H9 (cell line): ENCODE data around the gene TTLL12. TPM values are rescaled to one million over a fixed set of nuclear protein-coding genes. Genes with fewer than 3 reads are reported as not detected.

ENCODE experiments used
- DNase-seq: peaks from one replicate; pipeline ENCODE4 v3.0.0-alpha.2; 2017
- H2AFZ ChIP-seq: one replicate; pipeline ENCODE4 v1.6.1; 2013; ENCODE audit warnings: mild to moderate bottlenecking, low read length, control low read depth, moderate library complexity
- H2AK5ac ChIP-seq: 2 replicates; pipeline ENCODE4 v1.6.1; 2013; ENCODE audit warnings: low read length, control low read depth, mixed read lengths; ENCODE audit not compliant: insufficient read length
- H2BK120ac ChIP-seq: one replicate; pipeline ENCODE4 v1.6.1; 2013; ENCODE audit warnings: low read depth, mild to moderate bottlenecking, low read length, control low read depth, inconsistent platforms; ENCODE audit not compliant: poor library complexity, severe bottlenecking
- H2BK12ac ChIP-seq: 2 replicates; pipeline ENCODE4 v1.6.1; 2013; ENCODE audit warnings: low read length, control low read depth, mixed read lengths, low read depth; ENCODE audit not compliant: insufficient read length
- H2BK15ac ChIP-seq: 2 replicates; pipeline ENCODE4 v1.6.1; 2013; ENCODE audit warnings: low read depth, low read length, control low read depth
- H2BK20ac ChIP-seq: one replicate; pipeline ENCODE4 v1.6.1; 2013; ENCODE audit warnings: low read depth, mild to moderate bottlenecking, low read length, control low read depth, inconsistent platforms; ENCODE audit not compliant: poor library complexity, severe bottlenecking
- H2BK5ac ChIP-seq: 2 replicates; pipeline ENCODE4 v1.6.1; 2013; ENCODE audit warnings: low read length, control low read depth, mixed read lengths; ENCODE audit not compliant: insufficient read length
- H3K14ac ChIP-seq: 2 replicates; pipeline ENCODE4 v1.6.1; 2013; ENCODE audit warnings: low read length, control low read depth; ENCODE audit not compliant: insufficient read depth
- H3K18ac ChIP-seq: 2 replicates; pipeline ENCODE4 v1.6.1; 2013; ENCODE audit warnings: low read depth, mild to moderate bottlenecking, mixed read lengths, low read length, control low read depth; ENCODE audit not compliant: insufficient read length
- H3K23ac ChIP-seq: 2 replicates; pipeline ENCODE4 v1.6.1; 2013; ENCODE audit warnings: low read length, control low read depth, mixed read lengths, low read depth; ENCODE audit not compliant: insufficient read length
- H3K23me2 ChIP-seq: 2 replicates; pipeline ENCODE4 v1.6.1; 2013; ENCODE audit warnings: low read depth, mild to moderate bottlenecking, mixed read lengths, low read length, control low read depth; ENCODE audit not compliant: insufficient read length, poor library complexity, severe bottlenecking
- H3K27ac ChIP-seq: 2 replicates; pipeline ENCODE4 v1.5.1; 2013; ENCODE audit warnings: low read length, control low read depth, mixed read lengths, low read depth; ENCODE audit not compliant: insufficient read length
- H3K27me3 ChIP-seq: 2 replicates; pipeline ENCODE4 v1.6.1; 2013; ENCODE audit warnings: low read length, control low read depth, inconsistent platforms; ENCODE audit not compliant: insufficient read depth
- H3K4ac ChIP-seq: 2 replicates; pipeline ENCODE4 v1.6.1; 2013; ENCODE audit warnings: low read depth, mild to moderate bottlenecking, control low read depth, inconsistent platforms, low read length, moderate library complexity
- H3K4me1 ChIP-seq: 2 replicates; pipeline ENCODE4 v1.6.1; 2013; ENCODE audit warnings: low read length, control low read depth, inconsistent platforms; ENCODE audit not compliant: insufficient read depth
- H3K4me2 ChIP-seq: 2 replicates; pipeline ENCODE4 v1.6.1; 2013; ENCODE audit warnings: low read length, control low read depth, mixed read lengths; ENCODE audit not compliant: insufficient read length, insufficient read depth
- H3K56ac ChIP-seq: 2 replicates; pipeline ENCODE4 v1.6.1; 2013; ENCODE audit warnings: low read depth, mild to moderate bottlenecking, mixed read lengths, low read length, control low read depth; ENCODE audit not compliant: insufficient read length
- H3K79me1 ChIP-seq: 2 replicates; pipeline ENCODE4 v1.6.1; 2013; ENCODE audit warnings: low read depth, mild to moderate bottlenecking, moderate library complexity, low read length, control low read depth, inconsistent platforms; ENCODE audit not compliant: insufficient read depth, poor library complexity, severe bottlenecking
- H3K79me2 ChIP-seq: 2 replicates; pipeline ENCODE4 v1.6.1; 2013; ENCODE audit warnings: low read length, control low read depth, inconsistent platforms; ENCODE audit not compliant: insufficient read depth
- H3K9ac ChIP-seq: 2 replicates; pipeline ENCODE4 v1.6.1; 2013; ENCODE audit warnings: low read length, control low read depth, mixed read lengths; ENCODE audit not compliant: insufficient read length; ENCODE audit errors: extremely low read depth
- H3K9me3 ChIP-seq: one replicate; pipeline ENCODE4 v1.6.1; 2013; ENCODE audit warnings: low read depth, low read length, inconsistent platforms; ENCODE audit not compliant: control insufficient read depth
- H3T11ph ChIP-seq: one replicate; pipeline ENCODE4 v1.6.1; 2013; ENCODE audit warnings: mild to moderate bottlenecking, low read length, control low read depth, inconsistent platforms
- H4K20me1 ChIP-seq: one replicate; pipeline ENCODE4 v1.6.1; 2013; ENCODE audit not compliant: control insufficient read depth, insufficient read length, insufficient read depth
- H4K5ac ChIP-seq: 2 replicates; pipeline ENCODE4 v1.6.1; 2013; ENCODE audit warnings: low read depth, mild to moderate bottlenecking, mixed read lengths, low read length, control low read depth; ENCODE audit not compliant: insufficient read length
- H4K8ac ChIP-seq: replicated peaks from 2 replicates; pipeline ENCODE4 v1.6.1; 2013; ENCODE audit warnings: low read length, control low read depth, mixed read lengths, low read depth; ENCODE audit not compliant: insufficient read length
- H4K91ac ChIP-seq: 2 replicates; pipeline ENCODE4 v1.6.1; 2013; ENCODE audit warnings: low read depth, mild to moderate bottlenecking, moderate library complexity, mixed read lengths, low read length, control low read depth; ENCODE audit not compliant: insufficient read length
- H3K27ac Mint-ChIP-seq, 3 experiments: 2 replicates in 2 of 3; 3 replicates in 1 of 3; pipeline ENCODE4 v1.8.0; 2020 to 2021; ENCODE audit warnings: mixed read lengths in 3 of 3, mild to moderate bottlenecking in 1 of 3, moderate library complexity in 1 of 3
- H3K27me3 Mint-ChIP-seq: 2 replicates; pipeline ENCODE4 v1.8.0; 2021; ENCODE audit warnings: low read depth, mild to moderate bottlenecking, moderate library complexity, mixed read lengths
- H3K36me3 Mint-ChIP-seq, 3 experiments: 2 replicates in 2 of 3; 3 replicates in 1 of 3; pipeline ENCODE4 v1.8.0; 2020 to 2021; ENCODE audit warnings: low read depth in 3 of 3, mixed read lengths in 3 of 3; ENCODE audit not compliant: insufficient read depth in 1 of 3
- H3K4me1 Mint-ChIP-seq, 2 experiments: 2 replicates each; pipeline ENCODE4 v1.8.0; 2020; ENCODE audit warnings: mixed read lengths in 2 of 2
- H3K4me3 Mint-ChIP-seq, 2 experiments: 2 replicates in 1 of 2; 3 replicates in 1 of 2; pipeline ENCODE4 v1.8.0; 2020 to 2021; ENCODE audit warnings: mild to moderate bottlenecking in 2 of 2, mixed read lengths in 2 of 2, moderate library complexity in 1 of 2
- H3K9me3 Mint-ChIP-seq, 2 experiments: 2 replicates in 1 of 2; 3 replicates in 1 of 2; pipeline ENCODE4 v1.8.0; 2020; ENCODE audit warnings: mild to moderate bottlenecking in 2 of 2, mixed read lengths in 2 of 2, moderate library complexity in 1 of 2
- WGBS: extraction: QIAGEN DNeasy Blood & Tissue Kit; methylation state at CpG from one replicate; pipeline ENCODE4 v1.1.7; 2013; ENCODE audit warnings: missing lambda C conversion rate, low lambda C conversion rate, mixed read lengths; ENCODE audit not compliant: insufficient read length; ENCODE audit errors: extremely low coverage; 5-methylcytosine and 5-hydroxymethylcytosine counted together
- total RNA-seq: library from RNA; stranded (reverse); gene quantifications from 2 replicates; pipeline ENCODE4 v1.2.1, GENCODE V29; 2021
- TF ChIP-seq, protein P1 (sequence below): fragments of 200-600 bp; sonication (generic); conservative IDR thresholded peaks from 3 replicates; pipeline ENCODE4 v1.8.0; 2021; ENCODE audit warnings: antibody characterized with exemption, mild to moderate bottlenecking

TTLL12 gene
- total RNA-seq, 1 experiment from 2014 or later, result 89.6 TPM

- H4K5ac ChIP-seq, result no peak overlapping the region
- H4K20me1 ChIP-seq, result no peaks in the 10 kb centered on the region
- Mint-ChIP-seq H3K27ac (no peak overlapping the region; a peak in 1 of 7 replicates), H3K9me3 (no peaks in the 10 kb centered on the region), H3K4me3 (no peak overlapping the region), H3K4me1 (peaks cover 15 to 17% of the 10 kb centered on the region in 2 experiments), H3K27me3 (no peaks in the 10 kb centered on the region), H3K36me3 (peaks cover 31 to 53% (median 49%) of the 10 kb centered on the region in 3 experiments)
- H3K9ac ChIP-seq, result no peak overlapping the region
- H3K4me2 ChIP-seq, result no peak overlapping the region
- H2BK120ac ChIP-seq, result no peak overlapping the region
- peaks cover 9% of the 10 kb centered on the region for H3K23me2 ChIP-seq
- H3K23ac ChIP-seq, result no peak overlapping the region
- no peak overlapping the region for H2AK5ac ChIP-seq
- no peaks in the 10 kb centered on the region for H3K79me1 ChIP-seq
- no peaks in the 10 kb centered on the region for H3K9me3 ChIP-seq
- TF ChIP-seq, protein P1, sequence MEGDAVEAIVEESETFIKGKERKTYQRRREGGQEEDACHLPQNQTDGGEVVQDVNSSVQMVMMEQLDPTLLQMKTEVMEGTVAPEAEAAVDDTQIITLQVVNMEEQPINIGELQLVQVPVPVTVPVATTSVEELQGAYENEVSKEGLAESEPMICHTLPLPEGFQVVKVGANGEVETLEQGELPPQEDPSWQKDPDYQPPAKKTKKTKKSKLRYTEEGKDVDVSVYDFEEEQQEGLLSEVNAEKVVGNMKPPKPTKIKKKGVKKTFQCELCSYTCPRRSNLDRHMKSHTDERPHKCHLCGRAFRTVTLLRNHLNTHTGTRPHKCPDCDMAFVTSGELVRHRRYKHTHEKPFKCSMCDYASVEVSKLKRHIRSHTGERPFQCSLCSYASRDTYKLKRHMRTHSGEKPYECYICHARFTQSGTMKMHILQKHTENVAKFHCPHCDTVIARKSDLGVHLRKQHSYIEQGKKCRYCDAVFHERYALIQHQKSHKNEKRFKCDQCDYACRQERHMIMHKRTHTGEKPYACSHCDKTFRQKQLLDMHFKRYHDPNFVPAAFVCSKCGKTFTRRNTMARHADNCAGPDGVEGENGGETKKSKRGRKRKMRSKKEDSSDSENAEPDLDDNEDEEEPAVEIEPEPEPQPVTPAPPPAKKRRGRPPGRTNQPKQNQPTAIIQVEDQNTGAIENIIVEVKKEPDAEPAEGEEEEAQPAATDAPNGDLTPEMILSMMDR, result no peak
- H3K4ac ChIP-seq, result no peak overlapping the region
- WGBS, result no CpG with 5 or more reads among the region's 10 CpGs
- H3T11ph ChIP-seq, result no peak overlapping the region
- no peak overlapping the region for H4K91ac ChIP-seq
- no peak overlapping the region for H2BK5ac ChIP-seq
- peaks cover 7% of the 10 kb centered on the region for H3K79me2 ChIP-seq
- H3K27ac ChIP-seq, result no peak overlapping the region
- H2BK12ac ChIP-seq, result no peak overlapping the region
- peaks cover 4% of the 10 kb centered on the region; the same call in 1 of the 2 replicates for H3K4me1 ChIP-seq
- no peaks in the 10 kb centered on the region for H3K27me3 ChIP-seq
- H3K56ac ChIP-seq, result no peak overlapping the region
- H3K18ac ChIP-seq, result no peak overlapping the region
- no peak overlapping the region for H3K14ac ChIP-seq
- H2AFZ ChIP-seq, result no peak overlapping the region
- H2BK15ac ChIP-seq, result no peak overlapping the region
- DNase-seq, result no peak
- no peak overlapping the region for H2BK20ac ChIP-seq
- no peak overlapping the region for H4K8ac ChIP-seq
Measured at GRCh38 chr22:43182118-43182517, 4.8 kb downstream of the TTLL12 start.
